HepG2 (cell line): ENCODE results near the gene S100A5. TPM values are rescaled to one million over a fixed set of nuclear protein-coding genes. Genes with fewer than 3 reads are reported as not detected.

Source experiments
- ATAC-seq: fragments of 200-7000 bp; cut with Tn5 transposase; 3 replicates; pipeline ENCODE4 v1.9.1; 2020; ENCODE audit warnings: mild to moderate bottlenecking, moderate library complexity
- BruUV-seq: library from RNA; stranded (reverse); fragments of 400-500 nt; replicated peaks from 2 replicates; lab custom pipeline; 2021; lab: Mats Ljungman, UMichigan
- CTCF ChIA-PET: fragments of 300-600 bp; formaldehyde crosslinking; extraction: SDS; loops from one replicate; lab custom pipeline; 2021; ENCODE audit warnings: low total read pairs, inconsistent platforms, low intra/inter-chr PET ratio; lab: Yijun Ruan, JAX
- POLR2A ChIA-PET: fragments of 350-600 bp; sonication (Branson Sonifier 250); formaldehyde crosslinking; loops from one replicate; lab custom pipeline; 2020; ENCODE audit warnings: antibody characterized with exemption, inconsistent platforms; lab: Yijun Ruan, JAX
- DNase-seq: peaks from one replicate; pipeline ENCODE4 v3.0.0-alpha.2; 2015; ENCODE audit warnings: low spot score
- FAIRE-seq: peaks from 3 replicates; lab custom pipeline; 2011; peaks lifted over from hg19 to GRCh38; lab: Jason Lieb, UNC
- H2AFZ ChIP-seq: one replicate; pipeline ENCODE4 v1.6.1; 2011; ENCODE audit warnings: low read length, inconsistent platforms
- H3K27ac ChIP-seq: fragments of 300-600 bp; 3 replicates; pipeline ENCODE4 v1.8.0; 2011; ENCODE audit warnings: mixed run types, mild to moderate bottlenecking, mixed read lengths, low read length, inconsistent platforms; ENCODE audit not compliant: insufficient read depth; ENCODE audit errors: extremely low read length
- H3K27me3 ChIP-seq, 2 experiments: fragments of 200-600 bp in 1 of 2; 2 replicates in 1 of 2; 3 replicates in 1 of 2; pipeline versions ENCODE4 v1.6.0 to v1.8.0; 2011; ENCODE audit warnings: low read length in 2 of 2, mild to moderate bottlenecking in 2 of 2, moderate library complexity in 2 of 2, inconsistent platforms in 1 of 2; ENCODE audit not compliant: insufficient read depth in 2 of 2, control insufficient read depth in 1 of 2
- H3K36me3 ChIP-seq, 2 experiments: fragments of 200-600 bp in 1 of 2; replicated peaks in 1 of 2; 2 replicates in 1 of 2; 3 replicates in 1 of 2; pipeline versions ENCODE4 v1.5.1 to v1.8.0; 2011; ENCODE audit warnings: low read length in 2 of 2, inconsistent platforms in 1 of 2; ENCODE audit not compliant: insufficient read depth in 2 of 2, control insufficient read depth in 1 of 2
- H3K4me1 ChIP-seq: 2 replicates; pipeline ENCODE4 v1.5.1; 2012; ENCODE audit warnings: low read length, inconsistent platforms; ENCODE audit not compliant: insufficient read depth
- H3K4me2 ChIP-seq: 2 replicates; pipeline ENCODE4 v1.6.0; 2011; ENCODE audit warnings: low read depth, low read length, inconsistent platforms
- H3K4me3 ChIP-seq, 3 experiments: fragments of 200-600 bp in 1 of 3; sonication (generic), shearing (Covaris generic) in 1 of 3; replicated peaks in 1 of 3; 2 replicates each; pipeline ENCODE4 v1.5.1; 2011 to 2016; ENCODE audit warnings: low read length in 3 of 3, inconsistent platforms in 2 of 3, low read depth in 2 of 3, mild to moderate bottlenecking in 2 of 3, control low read depth in 1 of 3, mixed read lengths in 1 of 3; ENCODE audit not compliant: insufficient read depth in 1 of 3
- H3K79me2 ChIP-seq: one replicate; pipeline ENCODE4 v1.6.1; 2011; ENCODE audit warnings: low read length, inconsistent platforms; ENCODE audit not compliant: insufficient read depth
- H3K9ac ChIP-seq: 2 replicates; pipeline ENCODE4 v1.6.0; 2011; ENCODE audit warnings: mild to moderate bottlenecking, low read depth, low read length, inconsistent platforms; ENCODE audit not compliant: insufficient read depth
- H3K9me3 ChIP-seq: 2 replicates; pipeline ENCODE4 v1.5.1; 2012; ENCODE audit warnings: mild to moderate bottlenecking, low read length
- H4K20me1 ChIP-seq: 2 replicates; pipeline ENCODE4 v1.6.0; 2011; ENCODE audit warnings: inconsistent platforms, mild to moderate bottlenecking, low read length, moderate library complexity; ENCODE audit not compliant: insufficient read depth
- AKAP8 ChIP-seq: sonication (generic); formaldehyde crosslinking; IDR thresholded peaks from 2 replicates; pipeline ENCODE4 v1.5.1; 2020; ENCODE audit warnings: mild to moderate bottlenecking, missing genetic modification reagents
- FOSL1 ChIP-seq: sonication (generic); formaldehyde crosslinking; IDR thresholded peaks from 2 replicates; pipeline ENCODE4 v1.9.0; 2021; ENCODE audit warnings: missing genetic modification reagents, borderline replicate concordance
- HDAC6 ChIP-seq: fragments of 200-600 bp; sonication (generic); IDR thresholded peaks from 2 replicates; pipeline ENCODE4 v1.7.0; 2017; ENCODE audit warnings: mild to moderate bottlenecking, antibody characterized with exemption, low read length, low read depth
- HHEX ChIP-seq: IDR thresholded peaks from 2 replicates; pipeline ENCODE4 v1.6.1; 2016; ENCODE audit warnings: control low read depth
- KAT2B ChIP-seq: fragments of 150-350 bp; IDR thresholded peaks from 2 replicates; pipeline ENCODE4 v1.6.1; 2014; ENCODE audit warnings: low read depth, low read length, borderline replicate concordance
- SKI ChIP-seq: fragments of 450-650 bp; IDR thresholded peaks from one replicate; pipeline ENCODE4 v1.6.1; 2018; ENCODE audit warnings: mild to moderate bottlenecking; ENCODE audit not compliant: partially characterized antibody
- XBP1 ChIP-seq: sonication (generic); formaldehyde crosslinking; IDR thresholded peaks from 2 replicates; pipeline ENCODE4 v1.5.0; 2020; ENCODE audit warnings: missing genetic modification reagents
- ZNF563 ChIP-seq: sonication (generic); formaldehyde crosslinking; IDR thresholded peaks from 2 replicates; pipeline ENCODE4 v1.8.0; 2022; ENCODE audit warnings: mild to moderate bottlenecking, moderate library complexity, missing genetic modification reagents
- ZNF598 ChIP-seq: sonication (generic); formaldehyde crosslinking; IDR thresholded peaks from 2 replicates; pipeline ENCODE4 v1.5.1; 2020; ENCODE audit warnings: mild to moderate bottlenecking, missing genetic modification reagents, borderline replicate concordance
- ZNF674 ChIP-seq: sonication (generic); formaldehyde crosslinking; IDR thresholded peaks from 2 replicates; pipeline ENCODE4 v1.5.0; 2020; ENCODE audit warnings: low read depth, mild to moderate bottlenecking, missing genetic modification reagents
- ZNF777 ChIP-seq: sonication (generic); formaldehyde crosslinking; IDR thresholded peaks from 2 replicates; pipeline ENCODE4 v1.4.0; 2020; ENCODE audit warnings: missing genetic modification reagents
- WGBS: methylation state at CpG from one replicate; pipeline ENCODE4 v1.1.6; 2017; ENCODE audit warnings: low lambda C conversion rate; 5-methylcytosine and 5-hydroxymethylcytosine counted together
- in situ Hi-C: cut with HindIII; loops from 2 replicates; pipeline ENCODE4 v1.10.0; 2017; ENCODE audit warnings: low pct_unique_long_range_greater_than_20kb; ENCODE audit not compliant: extremely low pct_ligation_motif_present
- intact Hi-C: fragments of 100-400 bp; cut with micrococcal nuclease; formaldehyde crosslinking; loops from one replicate; pipeline ENCODE4 v1.10.0; 2022; ENCODE audit not compliant: unreplicated experiment
- polyA plus RNA-seq, 8 experiments: library from polyadenylated mRNA; depleted of rRNA in 3 of 8; stranded (reverse) in 7 of 8; unstranded in 1 of 8; fragments of >200 nt; fragmentation: Illumina TruSeq in 4 of 8; extraction: Trizol in 4 of 8; gene quantifications; 2 replicates each; pipeline versions ENCODE4 v1.2.1 to v1.2.3, GENCODE V29; 2011 to 2016; ENCODE audit warnings: low read depth in 4 of 8, missing spikeins in 1 of 8, mixed read lengths in 1 of 8; ENCODE audit not compliant: insufficient read depth in 1 of 8
- total RNA-seq, 5 experiments: library from RNA; depleted of rRNA; stranded (reverse); fragments of >200 nt; fragmentation: Illumina TruSeq; extraction: Trizol; gene quantifications; 2 replicates each; pipeline ENCODE4 v1.2.3, GENCODE V29; 2016; ENCODE audit warnings: low read depth in 1 of 5
- TF ChIP-seq, protein P1 (sequence below): fragments of 450-650 bp; IDR thresholded peaks from 2 replicates; pipeline ENCODE4 v1.6.1; 2016
- TF ChIP-seq, protein P2 (sequence below): sonication (generic); formaldehyde crosslinking; IDR thresholded peaks from 2 replicates; pipeline ENCODE4 v1.5.1; 2020; ENCODE audit warnings: missing genetic modification reagents, mild to moderate bottlenecking, borderline replicate concordance
- TF ChIP-seq, protein P3 (sequence below): sonication (generic); formaldehyde crosslinking; IDR thresholded peaks from 2 replicates; pipeline ENCODE4 v1.4.0; 2020; ENCODE audit warnings: missing genetic modification reagents, borderline replicate concordance
- TF ChIP-seq, protein P4 (sequence below): sonication (generic); formaldehyde crosslinking; IDR thresholded peaks from 2 replicates; pipeline ENCODE4 v1.5.1; 2020; ENCODE audit warnings: mild to moderate bottlenecking, missing genetic modification reagents, borderline replicate concordance

The S100A5 gene
- total and polyA plus RNA-seq, 2 of the 13 experiments (the other 11 are each of a cell fraction or from before 2014, with no cell fraction given): not detected

DNA sequence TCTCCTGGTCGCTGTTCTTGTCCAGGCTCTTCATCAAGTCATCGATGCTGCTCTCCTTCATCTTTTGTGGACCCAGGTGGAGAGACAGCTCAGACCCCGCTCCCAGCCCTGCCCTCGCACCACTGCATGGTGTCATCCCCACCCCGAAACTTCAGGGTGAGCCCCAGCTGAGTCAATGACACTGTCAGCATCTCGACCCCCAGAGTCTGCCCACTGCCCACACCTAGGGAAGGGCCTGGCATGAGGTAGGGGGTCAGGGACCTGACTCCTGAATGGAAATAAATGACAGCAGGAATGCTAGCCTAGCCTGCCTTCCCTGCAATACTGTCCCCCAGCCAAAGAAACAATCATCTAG, 3.4 kb downstream of the S100A5 start:
- ChIA-PET POLR2A (interaction anchor here (6.6 kb wide), 1 partner anchor 28 kb away, joined by 49 read pairs; the partner anchor contains the start of gene S100A2), CTCF (no interaction called here)
- in situ Hi-C loops: no loop called here
- H3K4me2 ChIP-seq: no peak overlapping the region
- DNase-seq: no peak
- no peaks in the 10 kb centered on the region for H3K9me3 ChIP-seq
- FAIRE-seq: no peak
- no peaks in the 10 kb centered on the region for H3K36me3 ChIP-seq
- no peak overlapping the region for H3K4me3 ChIP-seq
- peaks cover 90% of the 10 kb centered on the region for H3K4me1 ChIP-seq
- H3K27ac ChIP-seq: no peak overlapping the region
- no peak for ATAC-seq
- intact Hi-C loops: no loop called here
- no peak overlapping the region for H3K9ac ChIP-seq
- H4K20me1 ChIP-seq: no peaks in the 10 kb centered on the region
- no peaks in the 10 kb centered on the region for H3K79me2 ChIP-seq
- WGBS: 65% methylated on average over 5 of the region's 6 CpGs
- no TSS peak for BruUV-seq
- H2AFZ ChIP-seq: no peak overlapping the region
- TF ChIP-seq SKI (no peak), ZNF674 (CRISPR knock-in tag) (no peak), HHEX (CRISPR knock-in tag) (no peak), HDAC6 (no peak), KAT2B (no peak), ZNF598 (no peak), FOSL1 (no peak), ZNF777 (CRISPR knock-in tag) (no peak), ZNF563 (CRISPR knock-in tag) (no peak), AKAP8 (CRISPR knock-in tag) (no peak), XBP1 (CRISPR knock-in tag) (no peak)
- TF ChIP-seq, protein P1, sequence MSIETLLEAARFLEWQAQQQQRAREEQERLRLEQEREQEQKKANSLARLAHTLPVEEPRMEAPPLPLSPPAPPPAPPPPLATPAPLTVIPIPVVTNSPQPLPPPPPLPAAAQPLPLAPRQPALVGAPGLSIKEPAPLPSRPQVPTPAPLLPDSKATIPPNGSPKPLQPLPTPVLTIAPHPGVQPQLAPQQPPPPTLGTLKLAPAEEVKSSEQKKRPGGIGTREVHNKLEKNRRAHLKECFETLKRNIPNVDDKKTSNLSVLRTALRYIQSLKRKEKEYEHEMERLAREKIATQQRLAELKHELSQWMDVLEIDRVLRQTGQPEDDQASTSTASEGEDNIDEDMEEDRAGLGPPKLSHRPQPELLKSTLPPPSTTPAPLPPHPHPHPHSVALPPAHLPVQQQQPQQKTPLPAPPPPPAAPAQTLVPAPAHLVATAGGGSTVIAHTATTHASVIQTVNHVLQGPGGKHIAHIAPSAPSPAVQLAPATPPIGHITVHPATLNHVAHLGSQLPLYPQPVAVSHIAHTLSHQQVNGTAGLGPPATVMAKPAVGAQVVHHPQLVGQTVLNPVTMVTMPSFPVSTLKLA: no peak
- TF ChIP-seq, protein P2, sequence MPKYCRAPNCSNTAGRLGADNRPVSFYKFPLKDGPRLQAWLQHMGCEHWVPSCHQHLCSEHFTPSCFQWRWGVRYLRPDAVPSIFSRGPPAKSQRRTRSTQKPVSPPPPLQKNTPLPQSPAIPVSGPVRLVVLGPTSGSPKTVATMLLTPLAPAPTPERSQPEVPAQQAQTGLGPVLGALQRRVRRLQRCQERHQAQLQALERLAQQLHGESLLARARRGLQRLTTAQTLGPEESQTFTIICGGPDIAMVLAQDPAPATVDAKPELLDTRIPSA (CRISPR knock-in tag): no peak
- TF ChIP-seq, protein P3, sequence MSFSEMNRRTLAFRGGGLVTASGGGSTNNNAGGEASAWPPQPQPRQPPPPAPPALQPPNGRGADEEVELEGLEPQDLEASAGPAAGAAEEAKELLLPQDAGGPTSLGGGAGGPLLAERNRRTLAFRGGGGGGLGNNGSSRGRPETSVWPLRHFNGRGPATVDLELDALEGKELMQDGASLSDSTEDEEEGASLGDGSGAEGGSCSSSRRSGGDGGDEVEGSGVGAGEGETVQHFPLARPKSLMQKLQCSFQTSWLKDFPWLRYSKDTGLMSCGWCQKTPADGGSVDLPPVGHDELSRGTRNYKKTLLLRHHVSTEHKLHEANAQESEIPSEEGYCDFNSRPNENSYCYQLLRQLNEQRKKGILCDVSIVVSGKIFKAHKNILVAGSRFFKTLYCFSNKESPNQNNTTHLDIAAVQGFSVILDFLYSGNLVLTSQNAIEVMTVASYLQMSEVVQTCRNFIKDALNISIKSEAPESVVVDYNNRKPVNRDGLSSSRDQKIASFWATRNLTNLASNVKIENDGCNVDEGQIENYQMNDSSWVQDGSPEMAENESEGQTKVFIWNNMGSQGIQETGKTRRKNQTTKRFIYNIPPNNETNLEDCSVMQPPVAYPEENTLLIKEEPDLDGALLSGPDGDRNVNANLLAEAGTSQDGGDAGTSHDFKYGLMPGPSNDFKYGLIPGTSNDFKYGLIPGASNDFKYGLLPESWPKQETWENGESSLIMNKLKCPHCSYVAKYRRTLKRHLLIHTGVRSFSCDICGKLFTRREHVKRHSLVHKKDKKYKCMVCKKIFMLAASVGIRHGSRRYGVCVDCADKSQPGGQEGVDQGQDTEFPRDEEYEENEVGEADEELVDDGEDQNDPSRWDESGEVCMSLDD (CRISPR knock-in tag): no peak
- TF ChIP-seq, protein P4, sequence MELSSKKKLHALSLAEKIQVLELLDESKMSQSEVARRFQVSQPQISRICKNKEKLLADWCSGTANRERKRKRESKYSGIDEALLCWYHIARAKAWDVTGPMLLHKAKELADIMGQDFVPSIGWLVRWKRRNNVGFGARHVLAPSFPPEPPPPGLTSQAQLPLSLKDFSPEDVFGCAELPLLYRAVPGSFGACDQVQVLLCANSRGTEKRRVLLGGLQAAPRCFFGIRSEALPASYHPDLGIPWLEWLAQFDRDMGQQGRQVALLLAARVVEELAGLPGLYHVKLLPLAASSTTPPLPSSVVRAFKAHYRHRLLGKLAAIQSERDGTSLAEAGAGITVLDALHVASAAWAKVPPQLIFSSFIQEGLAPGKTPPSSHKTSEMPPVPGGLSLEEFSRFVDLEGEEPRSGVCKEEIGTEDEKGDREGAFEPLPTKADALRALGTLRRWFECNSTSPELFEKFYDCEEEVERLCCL: no peak
- TF ChIP-seq, all 625 proteins: peak for 0
- peaks cover 0 to 10% of the 10 kb centered on the region in 2 experiments; a peak in 2 of 5 replicates for H3K27me3 ChIP-seq
